Activated effector memory CD4-positive, alpha-beta T cell treated with Interleukin-2 at 50 U/mL for 16 hours (primary cell): ENCODE data around the gene FAM24A.
A peak's percentile ranks its signal among the peaks of the same experiment; 100 is the strongest.
"Not testable (repeated sequence)": the region's sequence is repeated elsewhere in the genome, so short reads cannot be mapped to it uniquely, and the experiment has no call there.

Experiments
- DNase-seq: peaks from one replicate; pipeline ENCODE4 v3.0.0-alpha.2; 2020

The FAM24A gene

GRCh38 chr10:122910310-122910709, at the start of gene FAM24A:
FAM24A (plus strand) TSS chr10:122910610; CDS start chr10:122911635, 1,025 bp downstream.
- no peak for DNase-seq

GRCh38 chr10:122861711-122862161, 48.7 kb upstream of the FAM24A start:
- DNase-seq: no peak

- no peak for DNase-seq
These were observed 46.9 kb upstream of the FAM24A start for GRCh38 chr10:122863216-122864193.

GRCh38 chr10:122864194-122864592, 46.2 kb upstream of the FAM24A start:
- DNase-seq: no peak

GRCh38 chr10:122864901-122865300, 45.5 kb upstream of the FAM24A start:
- DNase-seq: no peak

- not testable (repeated sequence) for DNase-seq
These were observed 43.5 kb upstream of the FAM24A start for GRCh38 chr10:122866757-122867482.

GRCh38 chr10:122868768-122869167, 41.6 kb upstream of the FAM24A start:
- DNase-seq: not testable (repeated sequence)

- not testable (repeated sequence) for DNase-seq
These were observed 38.5 kb upstream of the FAM24A start for GRCh38 chr10:122871947-122872346.

GRCh38 chr10:122875843-122876466, 34.5 kb upstream of the FAM24A start:
- DNase-seq: no peak

- DNase-seq: no peak
These were observed 33.9 kb upstream of the FAM24A start for GRCh38 chr10:122876467-122876855.

GRCh38 chr10:122877264-122877663, 33.1 kb upstream of the FAM24A start:
- DNase-seq: no peak

GRCh38 chr10:122878799-122879338, 31.5 kb upstream of the FAM24A start:
- no peak for DNase-seq

- peak; percentile 90 for DNase-seq
These were observed 30.8 kb upstream of the FAM24A start, which contains the start of gene FAM24B for GRCh38 chr10:122879339-122880273. FAM24B (minus strand) TSS chr10:122879581; CDS start chr10:122850515, 29,066 bp downstream.

GRCh38 chr10:122882766-122883165, 27.6 kb upstream of the FAM24A start:
- no peak for DNase-seq

- DNase-seq: no peak
These were observed 26.2 kb upstream of the FAM24A start for GRCh38 chr10:122884166-122884565.

GRCh38 chr10:122894261-122894944, 16.0 kb upstream of the FAM24A start:
- no peak for DNase-seq

- not testable (repeated sequence) for DNase-seq
These were observed 6.5 kb upstream of the FAM24A start for GRCh38 chr10:122903861-122904260.

- DNase-seq: peak; percentile 15
These were observed 1.6 kb downstream of the FAM24A start for GRCh38 chr10:122911889-122912484.

GRCh38 chr10:122915700-122916099, 5.3 kb downstream of the FAM24A start:
- DNase-seq: no peak

- no peak for DNase-seq
These were observed 19.7 kb downstream of the FAM24A start for GRCh38 chr10:122930140-122930539.
